Effector CD8-positive, alpha-beta T cell (primary cell): ENCODE results near the gene SPATA9.

Experiments used
- DNase-seq: peaks from one replicate; lab custom pipeline; 2025; lab: John Stamatoyannopoulos, UW

The SPATA9 gene

DNA sequence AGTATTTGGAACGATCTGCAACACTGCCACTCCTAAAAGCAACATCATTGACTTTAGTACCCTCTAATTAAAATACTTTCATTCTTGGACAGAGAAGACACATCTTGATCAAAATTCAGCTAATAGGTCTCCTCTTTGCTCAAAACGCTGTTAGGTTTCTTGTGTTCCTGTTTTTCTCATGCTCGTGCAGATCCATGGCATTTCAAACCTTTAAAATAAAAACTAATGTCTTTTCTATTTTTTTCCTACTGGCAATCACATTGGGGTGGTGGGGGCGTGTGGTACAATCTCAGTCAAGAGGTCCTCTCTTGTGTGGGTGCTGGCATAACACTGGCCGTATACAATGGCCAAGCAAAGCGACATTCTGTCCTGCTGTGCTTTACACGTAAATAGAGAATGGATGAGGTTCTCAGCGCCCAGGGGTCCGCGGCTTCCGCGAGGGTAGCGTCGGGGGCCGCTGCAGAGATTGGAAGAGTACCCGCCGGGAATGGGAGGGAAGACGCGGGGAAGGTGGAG is 63.2 kb downstream of the SPATA9 start:
- DNase-seq: no peak

- DNase-seq: no peak
Observed at GRCh38 chr5:95619096-95619495, 63.7 kb downstream of the SPATA9 start.

DNA sequence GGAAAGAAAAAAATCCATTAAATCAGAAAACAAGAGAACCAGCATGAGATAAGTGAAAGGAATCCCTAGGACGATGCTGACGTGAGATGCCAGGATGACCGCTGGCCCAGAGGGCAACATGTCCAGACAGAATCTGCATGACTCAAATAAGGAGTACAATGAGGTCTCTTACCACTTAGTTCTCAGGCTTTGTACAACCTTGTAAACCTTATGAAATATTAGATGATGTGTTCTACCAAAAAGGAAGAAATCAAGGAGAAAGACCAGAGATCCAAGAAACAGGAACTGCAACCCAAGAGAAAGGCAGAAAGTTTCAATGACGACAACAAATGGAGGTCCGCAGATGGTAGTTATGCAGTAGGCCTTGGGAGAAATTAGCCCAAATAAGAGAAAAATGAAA is 65.7 kb downstream of the SPATA9 start:
- no peak for DNase-seq

DNA sequence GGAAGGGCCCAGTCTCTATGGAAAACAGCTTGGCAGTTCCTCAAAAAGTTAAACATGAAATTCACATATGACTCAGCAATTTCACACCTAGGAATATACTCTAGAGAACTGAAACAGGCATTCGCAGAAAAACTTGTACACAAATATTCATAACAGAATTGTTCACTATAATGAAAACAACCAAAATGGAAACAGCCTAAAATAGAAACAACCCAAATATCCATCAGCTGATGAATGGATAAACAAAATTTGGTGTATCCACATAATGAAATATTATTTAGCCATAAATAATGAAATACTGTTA is 67.7 kb downstream of the SPATA9 start:
- DNase-seq: no peak

DNA sequence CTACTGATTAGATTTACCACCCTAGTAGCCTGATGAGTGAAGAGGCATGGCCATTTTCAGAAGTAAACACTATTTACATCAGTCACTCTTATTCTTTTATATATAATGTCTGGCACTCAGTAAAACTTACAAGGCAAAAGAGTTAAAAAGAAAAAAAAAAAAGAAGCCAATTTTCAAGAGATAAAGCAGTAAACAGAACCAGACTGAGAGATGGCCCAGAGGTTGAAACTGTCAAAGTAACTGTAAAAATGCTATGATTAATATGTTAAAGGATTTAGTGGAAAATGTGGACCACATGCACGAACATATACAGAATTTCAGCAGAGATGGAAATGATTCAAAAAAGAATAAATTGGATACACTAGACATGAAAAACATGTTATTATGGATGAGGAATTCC is 69.3 kb downstream of the SPATA9 start:
- DNase-seq: no peak

DNA sequence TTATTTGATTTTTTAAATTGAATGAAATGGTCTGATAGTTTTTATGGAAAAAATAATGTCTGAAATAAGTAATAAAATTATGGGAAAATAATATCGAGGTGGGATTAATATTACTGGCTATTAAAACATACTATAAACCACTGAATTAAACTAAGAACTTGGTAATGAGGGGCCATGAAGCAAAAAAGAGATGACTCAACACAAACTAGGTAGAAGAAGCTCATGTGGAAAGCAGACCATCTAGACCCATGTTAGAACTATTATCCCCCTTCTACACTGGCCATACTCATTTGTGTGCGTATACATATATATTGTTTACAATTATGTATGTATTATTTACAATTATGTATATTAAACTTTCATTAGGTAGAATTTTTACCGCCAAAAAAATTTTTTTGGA is 71.4 kb downstream of the SPATA9 start:
- DNase-seq: no peak

DNA sequence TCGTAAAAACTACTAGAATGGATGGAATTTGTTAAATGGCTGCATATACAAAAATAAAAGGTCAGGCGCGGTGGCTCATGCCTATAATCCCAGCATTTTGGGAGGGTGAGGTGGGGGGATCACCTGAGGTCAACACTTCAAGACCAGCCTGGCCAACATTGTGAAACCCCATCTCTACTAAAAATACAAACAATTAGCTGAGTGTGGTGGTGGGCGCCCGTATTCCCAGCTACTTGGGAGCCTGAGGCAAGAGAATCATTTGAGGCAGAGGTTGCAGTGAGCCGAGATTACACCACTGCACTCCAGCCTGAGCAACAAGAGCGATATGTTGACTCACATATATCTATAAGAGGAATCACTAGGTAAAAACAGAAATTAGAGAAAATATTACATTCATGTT is 72.2 kb downstream of the SPATA9 start:
- no peak for DNase-seq

- no peak for DNase-seq
Observed at GRCh38 chr5:95609711-95610110, 73.1 kb downstream of the SPATA9 start.
